Endothelial cell of umbilical vein (primary cell): ENCODE results near the gene LRRC61. TPM values are rescaled to one million over a fixed set of nuclear protein-coding genes. Genes with fewer than 3 reads are reported as not detected.

Source experiments
- BruUV-seq: library from RNA; stranded (reverse); fragments of 400-500 nt; replicated peaks from 2 replicates; lab custom pipeline; 2021; lab: Mats Ljungman, UMichigan
- CTCF ChIA-PET: fragments of 300-600, 350-600 bp; sonication (Branson Sonifier 250); formaldehyde crosslinking; loops from one replicate; lab custom pipeline; 2021; ENCODE audit warnings: antibody characterized with exemption, inconsistent platforms; lab: Charles Lee
- POLR2A ChIA-PET: fragments of 300-600, 350-600 bp; sonication (Branson Sonifier 250); formaldehyde crosslinking; loops from one replicate; lab custom pipeline; 2021; ENCODE audit warnings: antibody characterized with exemption, inconsistent platforms; lab: Charles Lee
- DNase-seq: peaks from one replicate; pipeline ENCODE4 v3.0.0-alpha.2; 2011; ENCODE audit warnings: low read depth, low spot score
- FAIRE-seq: peaks from 2 replicates; lab custom pipeline; 2011; peaks lifted over from hg19 to GRCh38; lab: Jason Lieb, UNC
- H2AFZ ChIP-seq: 2 replicates; pipeline ENCODE4 v1.6.0; 2012; ENCODE audit warnings: low read depth, low read length, control low read depth, inconsistent platforms
- H3K27ac ChIP-seq: 2 replicates; pipeline ENCODE4 v1.5.1; 2011; ENCODE audit warnings: low read depth, mild to moderate bottlenecking, control low read depth, low read length, moderate library complexity; ENCODE audit not compliant: insufficient read depth
- H3K27me3 ChIP-seq, 2 experiments: 2 replicates each; pipeline versions ENCODE4 v1.6.0 to v1.6.1; 2011; ENCODE audit warnings: low read length in 2 of 2, mixed read lengths in 1 of 2; ENCODE audit not compliant: control insufficient read depth in 2 of 2, insufficient read depth in 2 of 2
- H3K36me3 ChIP-seq, 2 experiments: 2 replicates in 1 of 2; 3 replicates in 1 of 2; pipeline ENCODE4 v1.5.1; 2011; ENCODE audit warnings: low read length in 2 of 2, mild to moderate bottlenecking in 1 of 2, moderate library complexity in 1 of 2; ENCODE audit not compliant: control insufficient read depth in 2 of 2, insufficient read depth in 2 of 2; ENCODE audit errors: extremely low read depth in 1 of 2
- H3K4me1 ChIP-seq: 3 replicates; pipeline ENCODE4 v1.5.1; 2011; ENCODE audit warnings: mild to moderate bottlenecking, low read length; ENCODE audit not compliant: control insufficient read depth, insufficient read depth; ENCODE audit errors: extremely low read depth
- H3K4me2 ChIP-seq: 2 replicates; pipeline ENCODE4 v1.6.1; 2011; ENCODE audit warnings: low read length, control low read depth, mixed read lengths; ENCODE audit not compliant: insufficient read depth
- H3K4me3 ChIP-seq, 3 experiments: fragments of 200-600 bp in 1 of 3; sonication (generic), shearing (Covaris generic) in 1 of 3; replicated peaks in 1 of 3; 2 replicates each; pipeline ENCODE4 v1.5.1; 2011 to 2016; ENCODE audit warnings: control low read depth in 3 of 3, low read length in 3 of 3, mild to moderate bottlenecking in 2 of 3, inconsistent platforms in 1 of 3, low read depth in 1 of 3, moderate library complexity in 1 of 3; ENCODE audit not compliant: insufficient read depth in 1 of 3
- H3K79me2 ChIP-seq: 2 replicates; pipeline ENCODE4 v1.6.0; 2012; ENCODE audit warnings: low read length, inconsistent platforms; ENCODE audit not compliant: control insufficient read depth, insufficient read depth
- H3K9ac ChIP-seq: replicated peaks from 2 replicates; pipeline ENCODE3; 2011; ENCODE audit warnings: low read length, control low read depth; ENCODE audit not compliant: insufficient read depth; ENCODE audit errors: extremely low read depth
- H3K9me1 ChIP-seq: replicated peaks from 3 replicates; pipeline ENCODE4 v1.6.0; 2011; ENCODE audit warnings: mild to moderate bottlenecking, low read length; ENCODE audit not compliant: control insufficient read depth, insufficient read depth; ENCODE audit errors: extremely low read depth
- H3K9me3 ChIP-seq: replicated peaks from 2 replicates; pipeline ENCODE4 v1.5.1; 2012; ENCODE audit warnings: low read length, inconsistent platforms; ENCODE audit not compliant: control insufficient read depth, insufficient read depth
- H4K20me1 ChIP-seq: replicated peaks from 2 replicates; pipeline ENCODE3; 2011; ENCODE audit warnings: mild to moderate bottlenecking, low read length; ENCODE audit not compliant: control insufficient read depth, insufficient read depth; ENCODE audit errors: extremely low read depth
- CTCF ChIP-seq, 2 donors: IDR thresholded peaks; 1 replicate in 1 of 2; 2 replicates in 1 of 2; pipeline ENCODE4 v1.5.1; 2011; ENCODE audit warnings: low read length in 2 of 2, mild to moderate bottlenecking in 2 of 2, moderate library complexity in 2 of 2, control low read depth in 1 of 2, inconsistent platforms in 1 of 2, low read depth in 1 of 2; ENCODE audit not compliant: insufficient read depth in 1 of 2; ENCODE audit errors: extremely low read depth in 1 of 2
- EZH2 ChIP-seq: IDR thresholded peaks from 2 replicates; pipeline ENCODE4 v1.6.1; 2012; ENCODE audit warnings: borderline replicate concordance, low read depth, mild to moderate bottlenecking, moderate library complexity, low read length, inconsistent platforms; ENCODE audit not compliant: severe bottlenecking
- FOS ChIP-seq: IDR thresholded peaks from 2 replicates; pipeline ENCODE4 v1.6.1; 2011; ENCODE audit warnings: mild to moderate bottlenecking, low read length, moderate library complexity, borderline replicate concordance; ENCODE audit not compliant: insufficient read depth
- GATA2 ChIP-seq: IDR thresholded peaks from 2 replicates; pipeline ENCODE4 v1.7.0; 2011; ENCODE audit warnings: low read depth, mild to moderate bottlenecking, moderate library complexity, mixed read lengths, low read length; ENCODE audit not compliant: insufficient read length, insufficient read depth
- JUN ChIP-seq: IDR thresholded peaks from 2 replicates; pipeline ENCODE4 v1.6.1; 2011; ENCODE audit warnings: borderline replicate concordance, low read depth; ENCODE audit not compliant: insufficient read length, insufficient read depth
- MAX ChIP-seq: IDR thresholded peaks from 2 replicates; pipeline ENCODE4 v1.6.1; 2011; ENCODE audit not compliant: insufficient read depth, insufficient read length
- MYC ChIP-seq: IDR thresholded peaks from one replicate; pipeline ENCODE4 v1.6.1; 2011; ENCODE audit warnings: mild to moderate bottlenecking, low read depth, low read length
- POLR2A ChIP-seq: IDR thresholded peaks from 2 replicates; pipeline ENCODE4 v1.6.1; 2012; ENCODE audit warnings: low read depth, mild to moderate bottlenecking, control low read depth, low read length
- POLR2AphosphoS5 ChIP-seq: IDR thresholded peaks from 2 replicates; pipeline ENCODE4 v1.6.1; 2012; ENCODE audit warnings: low read depth, mild to moderate bottlenecking, control low read depth, low read length, moderate library complexity; ENCODE audit not compliant: insufficient read depth
- dilution Hi-C: fragments of 300-500 bp; cut with MboI; formaldehyde crosslinking; loops from one replicate; pipeline ENCODE4 v1.15.0; 2019; ENCODE audit warnings: low sequenced_read_pairs; ENCODE audit not compliant: extremely low pct_ligation_motif_present
- intact Hi-C: fragments of 100-400 bp; cut with micrococcal nuclease; formaldehyde crosslinking; loops from one replicate; pipeline ENCODE4 v1.10.0; 2022
- polyA plus RNA-seq, 4 experiments: library from polyadenylated mRNA; depleted of rRNA in 3 of 4; stranded (reverse) in 3 of 4; unstranded in 1 of 4; fragments of >200 nt; gene quantifications; 2 replicates each; pipeline versions ENCODE4 v1.2.1 to v1.2.3, GENCODE V29; 2011 to 2012; ENCODE audit warnings: missing spikeins in 1 of 4
- total RNA-seq: library from RNA; stranded (reverse); gene quantifications from 2 replicates; pipeline ENCODE4 v1.2.3, GENCODE V29; 2021

Gene LRRC61
- total and polyA plus RNA-seq, 2 donors (not counting 3 experiments of a cell fraction or from before 2014, with no cell fraction given), result 0.72 TPM; not detected in 1

GRCh38 chr7:150368884-150369747, 46.0 kb downstream of the LRRC61 start:
- TF ChIP-seq FOS, result no peak
- peak; percentile 11 for TF ChIP-seq MYC
- no peak for TF ChIP-seq CTCF (IDR thresholded peaks at IDR 0.05; ENCODE audit: extremely low read depth in 1 of 2, insufficient read depth in 1 of 2, low read depth in 1 of 2, low read length in 2 of 2)
- no peak for TF ChIP-seq GATA2
- no peak for TF ChIP-seq POLR2A
- TF ChIP-seq JUN, result no peak
- TF ChIP-seq POLR2AphosphoS5, result no peak
- TF ChIP-seq EZH2, result no peak
- peak; percentile 3 for TF ChIP-seq MAX
- peaks cover 12 to 34% of the 10 kb centered on the region in 2 experiments for H3K36me3 ChIP-seq

More at GRCh38 chr7:150368884-150369747, 46.0 kb downstream of the LRRC61 start:
- POLR2A ChIA-PET, result interaction anchor here (2.4 kb wide), 1 partner anchor 9 kb away, joined by 13 read pairs; the partner anchor contains the start of gene ZNF775
- Histone ChIP-seq H4K20me1 (no peaks in the 10 kb centered on the region), H2AFZ (peak overlapping the region; percentile 4), H3K79me2 (peaks cover 51% of the 10 kb centered on the region), H3K4me3 (peak overlapping the region; percentile 49 to 79 (median 62)), H3K9me1 (no peaks in the 10 kb centered on the region), H3K27ac (peak overlapping the region; percentile 57), H3K9ac (peak overlapping the region; percentile 84), H3K9me3 (no peaks in the 10 kb centered on the region), H3K4me1 (peaks cover 18% of the 10 kb centered on the region), H3K4me2 (peak overlapping the region; percentile 78), H3K27me3 (no peaks in the 10 kb centered on the region)
- DNase-seq (peak; percentile 78), FAIRE-seq (peak; percentile 74)
- CTCF ChIA-PET, result interaction anchor here (0.6 to 2.5 kb wide), 13 partner anchors 9 to 1320 kb away, joined by 3 to 16 read pairs (median 3); partner anchors contain the start of gene ZNF775
- dilution Hi-C loops (no loop called here), intact Hi-C loops (loop anchor here (1.0 to 5.0 kb wide), 3 partner anchors 10 to 623 kb away; partner anchors contain the start of genes GIMAP6, NOS3 and ZNF775)
- BruUV-seq, result no TSS peak
